A673 (cell line): ENCODE data around the gene SMURF1. TPM values are rescaled to one million over a fixed set of nuclear protein-coding genes. Genes with fewer than 3 reads are reported as not detected.

Source experiments
- BruUV-seq: library from RNA; stranded (reverse); fragments of 400-500 nt; replicated peaks from 2 replicates; lab custom pipeline; 2021; lab: Mats Ljungman, UMichigan
- CTCF ChIA-PET: fragments of 300-600 bp; sonication (Branson Sonifier 250); formaldehyde crosslinking; loops from one replicate; lab custom pipeline; 2022; ENCODE audit warnings: antibody characterized with exemption; lab: Charles Lee
- POLR2A ChIA-PET: fragments of 300-600 bp; sonication (Branson Sonifier 250); formaldehyde crosslinking; loops from one replicate; lab custom pipeline; 2022; ENCODE audit warnings: antibody characterized with exemption; ENCODE audit not compliant: low non-redundant PET; lab: Charles Lee
- DNase-seq: peaks from one replicate; pipeline ENCODE4 v3.0.0-alpha.2; 2015; ENCODE audit warnings: low spot score
- H3K27ac ChIP-seq: fragments of 200-600 bp; sonication (generic); 2 replicates; pipeline ENCODE4 v1.5.1; 2016; ENCODE audit warnings: mixed run types, low read depth, mild to moderate bottlenecking, mixed read lengths, antibody characterized with exemption, low read length; ENCODE audit not compliant: poor library complexity, severe bottlenecking
- H3K27me3 ChIP-seq: fragments of 200-600 bp; sonication (generic); replicated peaks from 2 replicates; pipeline ENCODE4 v1.6.1; 2017; ENCODE audit warnings: mixed run types, low read depth, mild to moderate bottlenecking, mixed read lengths, antibody characterized with exemption, low read length; ENCODE audit not compliant: insufficient read depth, poor library complexity
- H3K36me3 ChIP-seq: fragments of 200-600 bp; sonication (generic); 2 replicates; pipeline ENCODE4 v1.6.1; 2016; ENCODE audit warnings: mixed run types, mild to moderate bottlenecking, mixed read lengths, antibody characterized with exemption, low read length; ENCODE audit not compliant: insufficient read depth, poor library complexity, severe bottlenecking
- H3K4me1 ChIP-seq: fragments of 200-600 bp; sonication (generic); 2 replicates; pipeline ENCODE4 v1.6.1; 2017; ENCODE audit warnings: mixed run types, mild to moderate bottlenecking, mixed read lengths, antibody characterized with exemption, low read length; ENCODE audit not compliant: insufficient read depth, poor library complexity, severe bottlenecking
- H3K4me3 ChIP-seq: fragments of 200-600 bp; sonication (generic); 2 replicates; pipeline ENCODE4 v1.5.1; 2016; ENCODE audit warnings: low read depth, mixed run types, mild to moderate bottlenecking, mixed read lengths, low read length; ENCODE audit not compliant: poor library complexity, severe bottlenecking
- H3K9me3 ChIP-seq: fragments of 200-600 bp; sonication (generic); 2 replicates; pipeline ENCODE4 v1.6.1; 2016; ENCODE audit warnings: mixed run types, low read depth, mild to moderate bottlenecking, mixed read lengths, antibody characterized with exemption, low read length; ENCODE audit not compliant: poor library complexity, severe bottlenecking
- CTCF ChIP-seq: fragments of 300-800, 200-600 bp; sonication (generic); conservative IDR thresholded peaks from 2 replicates; pipeline ENCODE4 v1.5.1; 2017; ENCODE audit warnings: low read depth, mild to moderate bottlenecking, antibody characterized with exemption, low read length, moderate library complexity, mixed read lengths
- EZH2 ChIP-seq: fragments of 200-600 bp; sonication (generic); IDR thresholded peaks from 2 replicates; pipeline ENCODE4 v1.6.1; 2017; ENCODE audit warnings: borderline replicate concordance, low read depth, mild to moderate bottlenecking, mixed read lengths, antibody characterized with exemption, low read length; ENCODE audit not compliant: poor library complexity, severe bottlenecking
- intact Hi-C: fragments of 100-400 bp; cut with micrococcal nuclease; formaldehyde crosslinking; loops from one replicate; pipeline ENCODE4 v1.10.0; 2022; ENCODE audit not compliant: unreplicated experiment
- total RNA-seq: library from RNA; stranded (reverse); gene quantifications from 2 replicates; pipeline ENCODE4 v1.2.3, GENCODE V29; 2021

Gene SMURF1
- total RNA-seq, 1 experiment from 2014 or later = 16.5 TPM

GRCh38 chr7:99042957-99043356 lies 101.0 kb downstream of the SMURF1 start:
- intact Hi-C loops = no loop called here

GRCh38 chr7:99041526-99041925 lies 102.4 kb downstream of the SMURF1 start:
- ChIA-PET POLR2A (no interaction called here), CTCF (no interaction called here)
- intact Hi-C loops = no loop called here
- no peak overlapping the region for H3K27ac ChIP-seq
- no peaks in the 10 kb centered on the region for H3K27me3 ChIP-seq
- no peak for DNase-seq
- no peak overlapping the region for H3K4me3 ChIP-seq
- TF ChIP-seq CTCF = no peak
- no peak for TF ChIP-seq EZH2
- no TSS peak for BruUV-seq
- H3K9me3 ChIP-seq = no peaks in the 10 kb centered on the region
- peaks cover 13% of the 10 kb centered on the region for H3K4me1 ChIP-seq
- H3K36me3 ChIP-seq = peaks cover 46% of the 10 kb centered on the region

More at GRCh38 chr7:99042957-99043356, 101.0 kb downstream of the SMURF1 start:
- ChIA-PET POLR2A (no interaction called here), CTCF (no interaction called here)
- no peaks in the 10 kb centered on the region for H3K27me3 ChIP-seq
- no TSS peak for BruUV-seq
- H3K4me3 ChIP-seq = no peak overlapping the region
- no peak overlapping the region for H3K27ac ChIP-seq
- H3K4me1 ChIP-seq = peaks cover 13% of the 10 kb centered on the region
- DNase-seq = peak; percentile 66
- no peaks in the 10 kb centered on the region for H3K9me3 ChIP-seq
- peaks cover 38% of the 10 kb centered on the region for H3K36me3 ChIP-seq
- TF ChIP-seq EZH2 (no peak), CTCF (no peak)

- no TSS peak for BruUV-seq
- Histone ChIP-seq H3K27me3 (no peaks in the 10 kb centered on the region), H3K27ac (no peak overlapping the region), H3K9me3 (no peaks in the 10 kb centered on the region), H3K4me1 (peaks cover 13% of the 10 kb centered on the region), H3K36me3 (peaks cover 51% of the 10 kb centered on the region), H3K4me3 (no peak overlapping the region)
- CTCF ChIA-PET = interaction anchor here (0.6 to 1.2 kb wide), 2 partner anchors 270 to 320 kb away, joined by 4 to 6 read pairs; no protein-coding TSS in a partner anchor
- intact Hi-C loops = loop anchor here (1.0 kb wide), 1 partner anchor 273 kb away; no protein-coding TSS in a partner anchor
- peak; percentile 89 for DNase-seq
- TF ChIP-seq EZH2 (no peak), CTCF (peak; percentile 78)
- POLR2A ChIA-PET = no interaction called here
Measured at GRCh38 chr7:99040104-99040958, 103.6 kb downstream of the SMURF1 start.
